HUES64 (cell line): ENCODE results near the gene MITF.

Experiments
- H3K27ac ChIP-seq: 2 replicates; pipeline ENCODE4 v1.7.0; 2013; ENCODE audit warnings: low read depth, low read length, inconsistent platforms
- H3K27me3 ChIP-seq: 2 replicates; pipeline ENCODE4 v1.6.1; 2013; ENCODE audit warnings: mild to moderate bottlenecking, low read length; ENCODE audit not compliant: insufficient read depth
- H3K36me3 ChIP-seq: 2 replicates; pipeline ENCODE4 v1.6.1; 2013; ENCODE audit warnings: mild to moderate bottlenecking, low read length; ENCODE audit not compliant: insufficient read depth
- H3K4me1 ChIP-seq: 2 replicates; pipeline ENCODE4 v1.6.1; 2013; ENCODE audit warnings: mild to moderate bottlenecking, low read length, moderate library complexity; ENCODE audit not compliant: insufficient read depth
- H3K4me3 ChIP-seq: 2 replicates; pipeline ENCODE4 v1.5.1; 2013; ENCODE audit warnings: mild to moderate bottlenecking, low read length, moderate library complexity
- H3K9ac ChIP-seq: 2 replicates; pipeline ENCODE4 v1.6.1; 2013; ENCODE audit warnings: mild to moderate bottlenecking, low read depth, low read length
- H3K9me3 ChIP-seq: 2 replicates; pipeline ENCODE4 v1.6.1; 2013; ENCODE audit warnings: low read depth, low read length; ENCODE audit not compliant: insufficient read depth
- WGBS: fragments of 150-250, 120-280 bp; methylation state at CpG from one replicate; pipeline ENCODE4 v1.1.7; 2013; ENCODE audit warnings: missing lambda C conversion rate; 5-methylcytosine and 5-hydroxymethylcytosine counted together

MITF gene

DNA sequence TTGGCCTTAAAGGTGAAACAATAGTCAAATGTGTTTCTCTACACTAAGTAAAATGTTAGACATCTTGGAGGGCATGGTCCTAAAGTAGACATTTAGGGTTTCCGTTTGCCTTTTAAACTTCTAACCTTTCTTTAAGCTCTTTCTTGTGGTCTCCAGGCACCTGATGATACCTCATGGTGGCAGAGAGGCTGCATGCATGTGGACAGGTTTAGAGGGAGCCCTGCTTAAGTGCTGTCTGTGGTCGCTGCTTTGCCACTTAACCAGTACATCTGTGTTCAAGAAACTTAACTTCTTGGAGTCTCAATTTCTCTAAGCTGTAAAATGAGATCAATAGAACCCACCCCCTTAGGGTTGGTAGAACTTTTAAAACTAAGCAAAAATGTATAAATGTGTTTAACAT, 6.2 kb downstream of the MITF start:
- Histone ChIP-seq H3K4me1 (peaks cover 2% of the 10 kb centered on the region; the same call in 1 of the 2 replicates), H3K4me3 (no peak overlapping the region), H3K27ac (no peak overlapping the region), H3K36me3 (no peaks in the 10 kb centered on the region), H3K9me3 (no peaks in the 10 kb centered on the region), H3K27me3 (peaks cover 18% of the 10 kb centered on the region), H3K9ac (no peak overlapping the region)
- WGBS, result 96% methylated on average over 2 of the region's 2 CpGs

GRCh38 chr3:69746119-69746518, 6.9 kb downstream of the MITF start:
- H3K4me1 ChIP-seq, result no peaks in the 10 kb centered on the region
- peaks cover 12% of the 10 kb centered on the region for H3K27me3 ChIP-seq
- no peak overlapping the region for H3K27ac ChIP-seq
- WGBS, result no CpG with 5 or more reads among the region's 2 CpGs
- no peak overlapping the region for H3K4me3 ChIP-seq
- H3K9me3 ChIP-seq, result no peaks in the 10 kb centered on the region
- no peak overlapping the region for H3K9ac ChIP-seq
- H3K36me3 ChIP-seq, result no peaks in the 10 kb centered on the region

- Histone ChIP-seq H3K4me3 (no peak overlapping the region), H3K4me1 (no peaks in the 10 kb centered on the region), H3K9me3 (0 out of 2 replicates have a peak, but pooled peaks cover under 1% of the 10 kb centered on the region), H3K9ac (no peak overlapping the region), H3K27ac (no peak overlapping the region), H3K27me3 (no peaks in the 10 kb centered on the region), H3K36me3 (no peaks in the 10 kb centered on the region)
- no CpG with 5 or more reads among the region's 2 CpGs for WGBS
Observed at GRCh38 chr3:69747511-69748258, 8.4 kb downstream of the MITF start.

GRCh38 chr3:69748503-69748902, 9.2 kb downstream of the MITF start:
- no peaks in the 10 kb centered on the region for H3K4me1 ChIP-seq
- WGBS, result 96% methylated on average over 2 of the region's 2 CpGs
- H3K4me3 ChIP-seq, result no peak overlapping the region
- peaks cover 3% of the 10 kb centered on the region; the same call in 1 of the 2 replicates for H3K9me3 ChIP-seq
- H3K36me3 ChIP-seq, result no peaks in the 10 kb centered on the region
- no peak overlapping the region for H3K9ac ChIP-seq
- H3K27ac ChIP-seq, result no peak overlapping the region
- no peaks in the 10 kb centered on the region for H3K27me3 ChIP-seq

DNA sequence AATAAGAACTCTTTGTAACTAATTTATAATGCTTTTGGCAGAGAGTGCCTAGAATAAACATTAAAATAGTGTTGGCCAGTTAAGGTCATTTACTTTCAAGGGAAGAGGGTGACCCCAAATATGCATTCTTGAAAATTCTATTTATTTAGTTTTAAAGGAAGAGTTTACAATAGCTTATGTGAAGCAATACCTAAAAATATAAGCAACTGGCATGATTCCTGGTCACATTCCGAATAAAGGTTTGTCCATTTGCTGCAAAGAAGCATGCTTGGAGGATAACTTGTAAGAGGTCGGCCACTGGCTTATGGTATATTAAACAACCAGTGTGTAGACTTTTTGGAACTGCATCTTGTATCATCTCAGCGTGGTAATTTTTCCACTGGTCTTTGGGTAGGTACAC, 10.2 kb downstream of the MITF start:
- H3K36me3 ChIP-seq, result no peaks in the 10 kb centered on the region
- H3K9me3 ChIP-seq, result peaks cover 3% of the 10 kb centered on the region; the same call in 1 of the 2 replicates
- no peak overlapping the region for H3K27ac ChIP-seq
- WGBS, result 98% methylated on average over 3 of the region's 3 CpGs
- no peak overlapping the region for H3K9ac ChIP-seq
- H3K4me1 ChIP-seq, result no peaks in the 10 kb centered on the region
- no peak overlapping the region for H3K4me3 ChIP-seq
- no peaks in the 10 kb centered on the region for H3K27me3 ChIP-seq

DNA sequence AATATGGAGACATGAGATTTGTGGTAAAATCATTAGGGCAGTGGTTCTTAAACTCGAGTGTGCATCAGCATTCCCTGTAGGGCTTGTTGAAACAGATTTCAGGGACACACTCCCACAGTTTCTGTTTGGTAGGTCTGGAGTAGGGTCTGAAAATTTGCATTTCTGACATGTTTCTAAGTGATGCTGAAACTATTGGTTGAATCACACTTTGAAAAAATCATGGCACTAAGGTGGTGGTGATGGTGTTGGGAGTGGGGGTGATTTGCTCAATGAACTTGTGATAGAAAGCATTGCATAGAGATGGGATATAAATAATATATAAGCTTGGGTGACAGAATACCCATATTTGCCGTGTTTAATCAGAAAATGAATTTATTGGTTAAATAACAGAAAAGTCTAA, 11.3 kb downstream of the MITF start:
- Histone ChIP-seq H3K27ac (no peak overlapping the region), H3K9ac (no peak overlapping the region), H3K9me3 (peaks cover 3% of the 10 kb centered on the region; the same call in 1 of the 2 replicates), H3K4me1 (no peaks in the 10 kb centered on the region), H3K27me3 (no peaks in the 10 kb centered on the region), H3K4me3 (no peak overlapping the region), H3K36me3 (no peaks in the 10 kb centered on the region)
- WGBS, result 87% methylated on average over 2 of the region's 2 CpGs

DNA sequence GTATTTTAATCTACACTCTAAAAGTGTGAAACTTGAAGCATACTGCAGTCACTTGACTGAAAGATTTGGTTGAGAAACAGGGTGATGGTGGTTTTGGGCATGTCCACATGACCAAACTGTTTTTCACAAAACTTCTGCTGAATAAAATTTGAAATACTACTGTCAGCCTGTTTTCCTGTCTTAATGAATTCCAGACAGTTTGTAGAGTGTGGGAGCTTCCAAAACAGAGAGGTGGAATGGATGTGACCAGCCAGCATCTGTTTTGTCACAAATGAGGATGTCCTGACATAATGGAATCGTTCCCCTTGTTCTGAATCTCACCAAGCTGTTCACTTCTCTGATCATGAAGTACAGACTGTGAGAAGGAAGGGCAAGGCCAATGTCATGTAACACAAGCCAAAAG, 11.8 kb downstream of the MITF start:
- Histone ChIP-seq H3K36me3 (no peaks in the 10 kb centered on the region), H3K27me3 (no peaks in the 10 kb centered on the region), H3K4me3 (no peak overlapping the region), H3K9ac (no peak overlapping the region), H3K27ac (no peak overlapping the region), H3K4me1 (no peaks in the 10 kb centered on the region), H3K9me3 (peaks cover 3% of the 10 kb centered on the region; the same call in 1 of the 2 replicates)
- 100% methylated on average over 1 of the region's 1 CpG for WGBS

DNA sequence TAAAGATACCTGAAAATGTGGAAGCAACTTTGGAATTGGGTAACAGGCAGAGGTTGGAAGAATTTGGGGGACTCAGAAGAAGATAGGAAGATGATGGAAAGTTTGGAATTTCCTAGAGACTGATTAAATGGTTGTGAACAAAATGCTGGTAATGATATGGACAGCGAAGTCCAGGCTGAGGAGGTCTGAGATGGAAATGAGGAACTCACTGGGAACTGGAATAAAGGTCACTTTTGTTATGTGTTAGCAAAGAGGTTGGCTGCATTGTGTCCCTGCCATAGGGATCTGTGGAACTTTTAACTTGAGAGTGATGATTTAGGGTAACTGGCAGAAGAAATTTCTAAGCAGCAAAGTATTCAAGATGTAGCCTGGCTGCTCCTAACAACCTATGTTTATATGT, 13.0 kb downstream of the MITF start:
- WGBS, result 83% methylated on average over 1 of the region's 1 CpG
- Histone ChIP-seq H3K9ac (no peak overlapping the region), H3K4me3 (no peak overlapping the region), H3K9me3 (peaks cover 3% of the 10 kb centered on the region; the same call in 1 of the 2 replicates), H3K27ac (no peak overlapping the region), H3K4me1 (no peaks in the 10 kb centered on the region), H3K36me3 (no peaks in the 10 kb centered on the region), H3K27me3 (no peaks in the 10 kb centered on the region)

GRCh38 chr3:69753179-69753775, 14.0 kb downstream of the MITF start:
- Histone ChIP-seq H3K9me3 (peaks cover 3% of the 10 kb centered on the region; the same call in 1 of the 2 replicates), H3K9ac (no peak overlapping the region), H3K27ac (no peak overlapping the region), H3K27me3 (no peaks in the 10 kb centered on the region), H3K4me3 (no peak overlapping the region), H3K4me1 (no peaks in the 10 kb centered on the region), H3K36me3 (no peaks in the 10 kb centered on the region)

GRCh38 chr3:69755795-69756194, 16.5 kb downstream of the MITF start:
- Histone ChIP-seq H3K36me3 (no peaks in the 10 kb centered on the region), H3K27ac (no peak overlapping the region), H3K9ac (no peak overlapping the region), H3K9me3 (peaks cover 3% of the 10 kb centered on the region; the same call in 1 of the 2 replicates), H3K27me3 (no peaks in the 10 kb centered on the region), H3K4me3 (no peak overlapping the region), H3K4me1 (no peaks in the 10 kb centered on the region)
- WGBS, result no CpG with 5 or more reads among the region's 1 CpG

- H3K9ac ChIP-seq, result no peak overlapping the region
- no peaks in the 10 kb centered on the region for H3K27me3 ChIP-seq
- H3K27ac ChIP-seq, result no peak overlapping the region
- H3K9me3 ChIP-seq, result no peaks in the 10 kb centered on the region
- no peak overlapping the region for H3K4me3 ChIP-seq
- H3K4me1 ChIP-seq, result peaks cover 3% of the 10 kb centered on the region; the same call in 1 of the 2 replicates
- WGBS, result 98% methylated on average over 2 of the region's 2 CpGs
- H3K36me3 ChIP-seq, result no peaks in the 10 kb centered on the region
Observed at GRCh38 chr3:69761896-69762767, 22.9 kb downstream of the MITF start.
